HG03520 (cell line): ENCODE measurements around the gene ADAM12.
"Not testable (repeated sequence)": the region's sequence is repeated elsewhere in the genome, so short reads cannot be mapped to it uniquely, and the experiment has no call there.

Experiments
- ATAC-seq: cut with Tn5 transposase; IDR thresholded peaks from one replicate; pipeline ENCODE4 v1.9.1; 2021; ENCODE audit warnings: mild to moderate bottlenecking, moderate library complexity; ENCODE audit not compliant: unreplicated experiment

Gene ADAM12

GRCh38 chr10:126065751-126066377 is 322.4 kb downstream of the ADAM12 start:
- ATAC-seq: no peak

DNA sequence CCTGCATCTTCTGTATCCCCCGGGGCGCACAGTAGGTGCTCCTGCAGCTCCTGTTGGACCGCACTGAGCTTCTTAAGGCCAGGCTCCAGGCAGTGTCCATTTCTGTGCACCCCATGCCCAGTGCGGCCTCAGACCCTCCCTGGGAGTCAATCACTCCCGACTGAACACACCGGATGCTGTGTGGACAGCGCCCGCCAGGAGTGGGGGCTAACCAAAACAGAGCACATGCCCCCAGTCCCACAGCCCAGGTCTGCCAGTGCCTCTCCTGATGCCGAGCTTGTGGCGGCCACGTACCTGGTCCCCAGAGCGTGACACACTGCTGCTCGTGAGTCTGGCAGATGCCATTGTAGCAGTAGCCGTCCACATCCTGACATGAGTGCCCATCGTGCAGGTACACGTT is 323.8 kb downstream of the ADAM12 start:
- ATAC-seq: no peak

DNA sequence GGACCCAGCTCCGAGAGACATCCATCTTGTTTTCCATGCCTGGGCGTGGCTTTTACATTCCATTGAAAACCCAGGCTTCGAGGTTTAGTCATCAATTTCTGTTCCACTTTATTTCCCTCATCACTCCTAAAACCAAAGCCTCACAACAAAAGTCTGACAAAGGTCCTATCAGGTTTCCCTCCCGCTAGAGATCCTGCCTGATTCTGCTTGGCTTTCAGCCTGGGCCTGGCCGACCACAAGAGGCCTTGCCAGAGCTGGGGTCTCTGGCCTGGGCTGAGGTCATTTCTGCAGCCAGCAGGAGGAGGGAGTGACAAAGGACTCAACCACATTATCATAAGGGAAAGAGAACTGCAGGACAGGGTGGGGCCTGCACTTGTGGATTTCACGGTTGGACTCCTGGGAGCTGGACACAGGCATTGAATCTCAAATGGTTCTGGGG is 324.9 kb downstream of the ADAM12 start:
- ATAC-seq: no peak

- no peak for ATAC-seq
Measured at GRCh38 chr10:126062131-126063032, 325.9 kb downstream of the ADAM12 start.

DNA sequence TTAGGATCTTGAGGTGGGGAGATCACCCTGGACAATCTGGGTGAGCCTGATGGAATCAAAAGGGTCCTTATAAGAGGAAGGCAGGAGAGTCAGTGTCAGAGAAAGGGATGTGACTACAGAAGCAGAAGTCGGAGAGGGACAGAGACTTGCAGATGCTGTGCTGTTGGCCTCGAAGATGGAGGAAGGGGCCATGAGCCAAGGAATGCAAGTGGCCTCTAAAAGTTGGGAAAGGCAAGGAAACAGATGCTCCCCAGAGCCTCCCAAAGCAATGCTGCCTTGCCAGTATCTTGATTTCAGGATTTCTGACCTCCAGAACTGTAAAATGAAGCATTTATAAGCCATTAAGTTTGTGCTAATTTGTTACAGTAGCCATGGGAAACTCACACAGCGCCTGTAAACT is 326.8 kb downstream of the ADAM12 start:
- no peak for ATAC-seq

- ATAC-seq: no peak
Measured at GRCh38 chr10:126060261-126060931, 327.9 kb downstream of the ADAM12 start.

- ATAC-seq: no peak
Measured at GRCh38 chr10:126059076-126059826, 329.0 kb downstream of the ADAM12 start.

- ATAC-seq: no peak
Measured at GRCh38 chr10:126058507-126058906, 329.8 kb downstream of the ADAM12 start.

GRCh38 chr10:126058104-126058503 is 330.2 kb downstream of the ADAM12 start:
- ATAC-seq: no peak

- no peak for ATAC-seq
Measured at GRCh38 chr10:126057494-126057893, 330.8 kb downstream of the ADAM12 start.

DNA sequence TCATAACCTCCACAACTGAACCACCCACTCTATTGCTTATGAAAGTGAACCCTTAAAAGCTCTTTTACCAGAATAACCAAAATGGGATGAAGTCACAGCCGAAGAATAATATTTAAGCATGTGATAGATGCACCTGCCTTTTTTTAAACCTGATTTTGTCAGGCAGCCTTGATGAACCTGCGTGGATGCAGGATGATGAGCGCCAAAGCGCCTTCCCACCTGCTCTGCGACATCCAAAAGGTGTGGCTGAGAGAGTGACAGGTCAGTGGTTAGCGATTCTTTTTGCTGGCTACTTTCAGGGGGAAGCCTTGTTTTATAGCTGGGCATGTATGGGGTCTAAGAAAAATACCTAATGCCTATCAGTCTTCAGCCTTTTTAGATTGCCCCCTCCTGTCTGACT is 334.1 kb downstream of the ADAM12 start:
- ATAC-seq: no peak

GRCh38 chr10:126052171-126052570 is 336.1 kb downstream of the ADAM12 start:
- no peak for ATAC-seq

- ATAC-seq: no peak
Measured at GRCh38 chr10:126049759-126050700, 338.2 kb downstream of the ADAM12 start.

DNA sequence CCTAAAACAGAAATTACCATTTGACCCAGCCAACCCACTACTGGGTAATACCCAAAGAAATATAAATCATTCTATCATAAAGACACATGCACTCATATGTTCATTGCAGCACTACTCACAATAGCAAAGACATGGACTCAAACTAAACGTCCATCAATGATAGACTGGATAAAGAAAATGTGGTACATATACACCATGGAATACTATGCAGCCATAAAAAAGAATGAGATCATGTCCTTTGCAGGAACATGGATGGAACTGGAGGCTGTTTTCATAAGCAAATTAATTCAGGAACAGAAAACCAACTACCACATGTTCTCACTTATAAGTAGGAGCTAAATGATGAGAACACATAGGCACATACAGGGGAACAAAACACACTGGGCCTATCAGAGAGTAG is 340.5 kb downstream of the ADAM12 start:
- ATAC-seq: not testable (repeated sequence)

GRCh38 chr10:126046831-126047230 is 341.4 kb downstream of the ADAM12 start:
- ATAC-seq: no peak

- ATAC-seq: no peak
Measured at GRCh38 chr10:126045861-126046260, 342.4 kb downstream of the ADAM12 start.

DNA sequence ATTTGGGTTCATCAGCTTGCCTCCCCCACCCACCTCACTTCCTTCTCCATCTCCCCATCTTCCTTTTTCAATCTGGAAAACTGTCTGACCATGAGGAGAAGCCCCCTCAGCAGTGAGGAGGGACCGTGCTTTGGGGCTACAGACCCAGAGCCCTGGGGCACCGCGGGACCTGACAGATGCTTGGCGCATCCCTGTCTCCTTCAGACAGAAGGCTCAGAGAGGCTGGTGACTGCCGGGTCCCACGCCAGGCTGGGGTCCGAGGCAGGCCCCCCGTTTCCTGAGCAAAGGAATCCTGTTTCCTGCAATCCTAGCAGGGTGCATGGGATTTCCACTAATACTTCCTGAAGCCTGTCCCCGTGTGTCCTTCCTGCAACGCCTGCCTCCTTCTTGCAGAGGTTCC is 344.9 kb downstream of the ADAM12 start:
- no peak for ATAC-seq

GRCh38 chr10:126042906-126043305 is 345.4 kb downstream of the ADAM12 start:
- ATAC-seq: no peak

- ATAC-seq: no peak
Measured at GRCh38 chr10:126042354-126042753, 345.9 kb downstream of the ADAM12 start.

- ATAC-seq: peak; percentile 99
Measured at GRCh38 chr10:126041804-126042231, 346.5 kb downstream of the ADAM12 start.
